A549 (cell line): Measurements from ENCODE around the gene P2RX6. TPM values are rescaled to one million over a fixed set of nuclear protein-coding genes. Genes with fewer than 3 reads are reported as not detected.
"Not testable (repeated sequence)": the region's sequence is repeated elsewhere in the genome, so short reads cannot be mapped to it uniquely, and the experiment has no call there.

Experiments
- ATAC-seq, 2 experiments: fragments of 200-7000 bp in 1 of 2; fragments of >200 bp in 1 of 2; cut with Nextera tagmentation in 1 of 2; cut with Tn5 transposase in 1 of 2; 3 replicates each; pipeline versions ENCODE4 v1.8.0 to v1.9.1; 2018 to 2020; ENCODE audit warnings: mild to moderate bottlenecking in 1 of 2, moderate library complexity in 1 of 2
- CTCF ChIA-PET: fragments of 300-600 bp; sonication (Branson Sonifier 250); formaldehyde crosslinking; extraction: SDS; loops from one replicate; lab custom pipeline; 2021; ENCODE audit warnings: antibody characterized with exemption, inconsistent platforms; lab: Yijun Ruan, JAX
- POLR2A ChIA-PET: fragments of 350-600 bp; formaldehyde crosslinking; extraction: SDS; loops from one replicate; lab custom pipeline; 2021; ENCODE audit warnings: antibody characterized with exemption, inconsistent platforms; lab: Yijun Ruan, JAX
- DNase-seq, 2 experiments: peaks; one replicate each; pipeline versions ENCODE4 v3.0.0 to v3.0.0-alpha.2; 2011 to 2016; ENCODE audit warnings: low read depth in 1 of 2, low spot score in 1 of 2
- FAIRE-seq: peaks from 2 replicates; lab custom pipeline; 2011; peaks lifted over from hg19 to GRCh38; lab: Jason Lieb, UNC
- H3K27ac ChIP-seq, 2 experiments: fragments of >200 bp; sonication (Bioruptor Twin); formaldehyde crosslinking; 3 replicates each; pipeline ENCODE4 v1.5.1; 2016 to 2017
- H3K4me1 ChIP-seq: fragments of >200 bp; sonication (Bioruptor Twin); formaldehyde crosslinking; 3 replicates; pipeline ENCODE4 v1.6.1; 2016
- H3K4me2 ChIP-seq: fragments of >200 bp; sonication (Bioruptor Twin); formaldehyde crosslinking; 3 replicates; pipeline ENCODE4 v1.6.1; 2016
- H3K4me3 ChIP-seq: fragments of >200 bp; sonication (Bioruptor Twin); formaldehyde crosslinking; 3 replicates; pipeline ENCODE4 v1.5.1; 2016
- H3K9me3 ChIP-seq: fragments of >200 bp; sonication (Bioruptor Twin); formaldehyde crosslinking; 3 replicates; pipeline ENCODE4 v1.6.1; 2016
- CBX2 ChIP-seq: fragments of 200-600 bp; sonication (generic); IDR thresholded peaks from 2 replicates; pipeline ENCODE4 v1.6.1; 2016; ENCODE audit warnings: low read depth, mild to moderate bottlenecking, borderline replicate concordance
- CBX8 ChIP-seq: fragments of 200-600 bp; sonication (generic); IDR thresholded peaks from 2 replicates; pipeline ENCODE4 v1.6.1; 2016
- EP300 ChIP-seq, 2 experiments: fragments of >200 bp; sonication (Bioruptor Twin); formaldehyde crosslinking; IDR thresholded peaks; 2 replicates in 1 of 2; 3 replicates in 1 of 2; pipeline ENCODE4 v1.6.1; 2016 to 2017
- HDAC2 ChIP-seq: fragments of 200-600 bp; sonication (generic); IDR thresholded peaks from 2 replicates; pipeline ENCODE4 v1.6.1; 2016
- HOXB13 ChIP-seq: fragments of 250-450 bp; sonication (Bioruptor Pico); IDR thresholded peaks from 2 replicates; pipeline ENCODE4 v1.5.0; 2020; ENCODE audit warnings: low read depth, mild to moderate bottlenecking, moderate library complexity
- HOXB5 ChIP-seq: fragments of 250-450 bp; sonication (Bioruptor Pico); IDR thresholded peaks from 2 replicates; pipeline ENCODE4 v1.5.0; 2020; ENCODE audit warnings: mild to moderate bottlenecking, moderate library complexity
- JUN ChIP-seq, 2 experiments: fragments of >200 bp; sonication (Bioruptor Twin); formaldehyde crosslinking; IDR thresholded peaks; 2 replicates in 1 of 2; 3 replicates in 1 of 2; pipeline ENCODE4 v1.6.1; 2016 to 2017
- KDM1A ChIP-seq: fragments of 200-600 bp; sonication (generic); IDR thresholded peaks from 2 replicates; pipeline ENCODE4 v1.6.1; 2016; ENCODE audit warnings: low read depth, mild to moderate bottlenecking
- NFE2L2 ChIP-seq: fragments of 150-350 bp; conservative IDR thresholded peaks from 2 replicates; pipeline ENCODE4 v1.6.1; 2014; ENCODE audit warnings: low read length
- PHF8 ChIP-seq: fragments of 200-600 bp; sonication (generic); IDR thresholded peaks from 2 replicates; pipeline ENCODE4 v1.6.1; 2016; ENCODE audit warnings: low read depth, mild to moderate bottlenecking, antibody characterized with exemption, moderate library complexity, borderline replicate concordance
- POLR2A ChIP-seq: IDR thresholded peaks from 2 replicates; pipeline ENCODE4 v1.6.1; 2012; ENCODE audit warnings: mild to moderate bottlenecking, low read length
- RCOR1 ChIP-seq: fragments of 150-350 bp; IDR thresholded peaks from 2 replicates; pipeline ENCODE4 v1.6.1; 2014; ENCODE audit warnings: antibody characterized with exemption, low read length, low read depth
- TP53 ChIP-seq: fragments of 250-450 bp; sonication (Bioruptor Pico); IDR thresholded peaks from 2 replicates; pipeline ENCODE4 v1.5.0; 2021; ENCODE audit warnings: mild to moderate bottlenecking, moderate library complexity
- ZC3H11A ChIP-seq: fragments of 450-650 bp; IDR thresholded peaks from 2 replicates; pipeline ENCODE4 v1.6.1; 2014; ENCODE audit warnings: antibody characterized with exemption, mild to moderate bottlenecking
- WGBS: methylation state at CpG from one replicate; pipeline ENCODE4 v1.1.6; 2017; ENCODE audit errors: missing lambda C conversion rate; 5-methylcytosine and 5-hydroxymethylcytosine counted together
- polyA plus RNA-seq, 4 experiments: library from polyadenylated mRNA; depleted of rRNA in 3 of 4; stranded (reverse); fragments of >200 nt; fragmentation: RNase III in 1 of 4; extraction: RNeasy Plus Mini Kit Qiagen cat#74134 plus additional on column Dnase treatment in 1 of 4; gene quantifications; 2 replicates in 3 of 4; 3 replicates in 1 of 4; pipeline ENCODE4 v1.2.3, GENCODE V29; 2011 to 2017
- TF ChIP-seq, protein P1 (sequence below): fragments of 250-450 bp; sonication (Bioruptor Pico); IDR thresholded peaks from 2 replicates; pipeline ENCODE4 v1.5.0; 2020; ENCODE audit warnings: low read depth, mild to moderate bottlenecking, moderate library complexity
- TF ChIP-seq, protein P2 (sequence below): fragments of 200-600 bp; sonication (generic); IDR thresholded peaks from 2 replicates; pipeline ENCODE4 v1.6.1; 2016; ENCODE audit warnings: antibody characterized with exemption, mild to moderate bottlenecking, moderate library complexity
- TF ChIP-seq, protein P3 (sequence below): IDR thresholded peaks from 2 replicates; pipeline ENCODE4 v1.6.1; 2012
- TF ChIP-seq, protein P4 (sequence below): IDR thresholded peaks from 2 replicates; pipeline ENCODE4 v1.6.1; 2012

P2RX6 gene
- polyA plus RNA-seq, 2 of the 4 experiments (the other 2 are of a cell fraction): 0.67 to 0.92 TPM

DNA sequence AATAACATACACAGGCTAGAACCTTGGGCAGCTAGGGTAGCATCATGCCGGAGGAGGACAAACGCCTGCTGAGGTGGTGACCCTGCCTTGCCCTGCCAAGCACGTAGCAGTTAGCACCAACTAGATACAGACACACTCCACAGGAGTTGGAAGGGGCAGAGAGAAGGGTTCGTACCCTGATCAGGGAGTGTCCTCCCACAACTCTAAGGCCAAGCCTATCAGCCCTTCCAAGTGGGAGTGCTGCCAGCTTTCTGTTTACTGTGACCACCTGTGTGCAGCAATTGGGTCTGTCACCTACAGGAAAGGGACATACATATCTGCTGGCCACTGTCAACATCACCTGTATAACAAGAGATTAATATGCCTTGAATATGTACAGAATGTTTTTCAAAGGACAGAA lies 11.2 kb upstream of the P2RX6 start:
- Histone ChIP-seq H3K4me1 (peaks cover 16% of the 10 kb centered on the region; the same call in 2 of the 3 replicates), H3K4me2 (peak overlapping the region; percentile 75), H3K4me3 (no peak overlapping the region), H3K27ac (no peak overlapping the region), H3K9me3 (no peaks in the 10 kb centered on the region)
- WGBS: 83% methylated on average over 4 of the region's 4 CpGs
- POLR2A ChIA-PET: interaction anchor here (1.6 kb wide), 1 partner anchor 98 kb away, joined by 3 read pairs; no protein-coding TSS in a partner anchor
- no peak for ATAC-seq
- no peak for DNase-seq
- TF ChIP-seq HOXB5: no peak
- TF ChIP-seq CBX2: no peak
- TF ChIP-seq, protein P1, sequence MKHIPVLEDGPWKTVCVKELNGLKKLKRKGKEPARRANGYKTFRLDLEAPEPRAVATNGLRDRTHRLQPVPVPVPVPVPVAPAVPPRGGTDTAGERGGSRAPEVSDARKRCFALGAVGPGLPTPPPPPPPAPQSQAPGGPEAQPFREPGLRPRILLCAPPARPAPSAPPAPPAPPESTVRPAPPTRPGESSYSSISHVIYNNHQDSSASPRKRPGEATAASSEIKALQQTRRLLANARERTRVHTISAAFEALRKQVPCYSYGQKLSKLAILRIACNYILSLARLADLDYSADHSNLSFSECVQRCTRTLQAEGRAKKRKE (CRISPR knock-in tag): no peak
- FAIRE-seq: no peak
- CTCF ChIA-PET: interaction anchor here (1.1 to 2.1 kb wide), 3 partner anchors 13 to 118 kb away, joined by 3 to 6 read pairs (median 4); no protein-coding TSS in a partner anchor

DNA sequence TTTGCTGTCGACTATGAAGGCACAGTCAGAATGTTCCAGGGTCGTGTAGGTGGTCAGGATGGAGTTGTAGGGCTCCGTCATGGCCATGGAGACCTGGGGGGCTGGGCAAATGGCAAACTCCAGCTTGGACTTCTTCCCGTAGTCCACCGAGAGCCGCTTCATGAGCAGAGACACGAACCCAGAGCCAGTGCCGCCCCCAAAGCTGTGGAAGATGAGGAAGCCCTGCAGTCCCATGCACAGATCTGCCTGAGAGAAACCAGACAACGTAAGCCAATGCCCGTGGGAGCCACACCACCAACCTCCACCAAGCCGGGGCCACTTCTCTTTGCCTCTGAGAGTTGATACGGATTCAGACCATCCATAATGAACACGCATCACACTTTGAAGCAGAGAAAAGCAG lies 5.8 kb upstream of the P2RX6 start:
- H3K27ac ChIP-seq, ATAC-seq, H3K4me1 ChIP-seq, H3K4me3 ChIP-seq, POLR2A ChIA-PET, DNase-seq, H3K4me2 ChIP-seq, H3K9me3 ChIP-seq, FAIRE-seq: not testable (repeated sequence)
- 70% methylated on average over 13 of the region's 13 CpGs for WGBS
- CTCF ChIA-PET: interaction anchor here (0.6 kb wide), 1 partner anchor 862 kb away, joined by 3 read pairs; no protein-coding TSS in a partner anchor

DNA sequence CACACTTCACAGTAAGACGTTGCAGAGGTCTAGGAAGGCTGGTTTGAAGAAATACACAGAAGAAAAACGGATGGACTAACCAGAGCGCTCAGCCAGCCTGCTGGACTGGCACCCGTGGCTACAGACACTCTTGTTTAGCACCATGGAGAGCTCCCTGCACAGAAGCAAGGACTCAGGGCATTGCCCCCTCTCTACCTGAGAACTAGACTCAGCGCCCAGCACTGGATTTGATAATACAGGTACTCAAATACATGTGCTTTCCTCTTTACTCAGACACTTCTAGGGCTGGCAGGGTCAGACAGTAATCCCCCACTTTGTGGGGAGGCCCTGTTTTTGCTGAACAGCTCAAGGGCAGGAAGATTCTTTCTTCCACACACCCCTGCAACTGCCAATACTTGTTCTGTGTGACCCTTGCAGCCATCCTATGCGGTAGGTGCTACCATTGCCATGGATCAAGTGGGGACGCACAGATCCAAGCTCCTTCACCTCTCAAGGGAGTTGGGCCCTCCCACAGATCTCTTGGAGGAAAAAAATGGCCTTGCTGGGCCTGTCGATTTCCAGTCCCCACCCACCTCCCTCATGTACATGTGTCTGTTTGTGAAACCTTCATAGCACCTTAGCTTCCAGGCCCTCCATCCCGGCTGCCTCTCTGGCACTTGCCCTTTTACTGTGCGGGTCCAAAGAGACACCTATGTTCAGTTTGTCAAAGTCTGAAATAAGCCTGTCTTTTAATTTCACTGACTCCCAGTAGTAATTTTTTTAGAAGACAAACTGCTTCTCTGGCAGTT lies 5.1 kb upstream of the P2RX6 start:
- DNase-seq (peak in 1 of 2 experiments; percentile 22), ATAC-seq (peak in 1 of 2 experiments; percentile 36; a peak in 2 of 6 replicates), FAIRE-seq (no peak)
- WGBS: 64% methylated on average over 10 of the region's 10 CpGs
- POLR2A ChIA-PET: no interaction called here
- no peak overlapping the region for H3K4me3 ChIP-seq
- H3K4me2 ChIP-seq: no peak overlapping the region
- CTCF ChIA-PET: interaction anchor here (0.6 to 1.2 kb wide), 2 partner anchors 124 to 861 kb away, joined by 3 to 4 read pairs; no protein-coding TSS in a partner anchor
- no peak overlapping the region for H3K27ac ChIP-seq
- no peaks in the 10 kb centered on the region for H3K9me3 ChIP-seq
- peaks cover 10% of the 10 kb centered on the region for H3K4me1 ChIP-seq
- TF ChIP-seq, protein P2, sequence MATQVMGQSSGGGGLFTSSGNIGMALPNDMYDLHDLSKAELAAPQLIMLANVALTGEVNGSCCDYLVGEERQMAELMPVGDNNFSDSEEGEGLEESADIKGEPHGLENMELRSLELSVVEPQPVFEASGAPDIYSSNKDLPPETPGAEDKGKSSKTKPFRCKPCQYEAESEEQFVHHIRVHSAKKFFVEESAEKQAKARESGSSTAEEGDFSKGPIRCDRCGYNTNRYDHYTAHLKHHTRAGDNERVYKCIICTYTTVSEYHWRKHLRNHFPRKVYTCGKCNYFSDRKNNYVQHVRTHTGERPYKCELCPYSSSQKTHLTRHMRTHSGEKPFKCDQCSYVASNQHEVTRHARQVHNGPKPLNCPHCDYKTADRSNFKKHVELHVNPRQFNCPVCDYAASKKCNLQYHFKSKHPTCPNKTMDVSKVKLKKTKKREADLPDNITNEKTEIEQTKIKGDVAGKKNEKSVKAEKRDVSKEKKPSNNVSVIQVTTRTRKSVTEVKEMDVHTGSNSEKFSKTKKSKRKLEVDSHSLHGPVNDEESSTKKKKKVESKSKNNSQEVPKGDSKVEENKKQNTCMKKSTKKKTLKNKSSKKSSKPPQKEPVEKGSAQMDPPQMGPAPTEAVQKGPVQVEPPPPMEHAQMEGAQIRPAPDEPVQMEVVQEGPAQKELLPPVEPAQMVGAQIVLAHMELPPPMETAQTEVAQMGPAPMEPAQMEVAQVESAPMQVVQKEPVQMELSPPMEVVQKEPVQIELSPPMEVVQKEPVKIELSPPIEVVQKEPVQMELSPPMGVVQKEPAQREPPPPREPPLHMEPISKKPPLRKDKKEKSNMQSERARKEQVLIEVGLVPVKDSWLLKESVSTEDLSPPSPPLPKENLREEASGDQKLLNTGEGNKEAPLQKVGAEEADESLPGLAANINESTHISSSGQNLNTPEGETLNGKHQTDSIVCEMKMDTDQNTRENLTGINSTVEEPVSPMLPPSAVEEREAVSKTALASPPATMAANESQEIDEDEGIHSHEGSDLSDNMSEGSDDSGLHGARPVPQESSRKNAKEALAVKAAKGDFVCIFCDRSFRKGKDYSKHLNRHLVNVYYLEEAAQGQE: peak; percentile 85
- TF ChIP-seq JUN (IDR thresholded peaks at IDR 0.05): no peak

DNA sequence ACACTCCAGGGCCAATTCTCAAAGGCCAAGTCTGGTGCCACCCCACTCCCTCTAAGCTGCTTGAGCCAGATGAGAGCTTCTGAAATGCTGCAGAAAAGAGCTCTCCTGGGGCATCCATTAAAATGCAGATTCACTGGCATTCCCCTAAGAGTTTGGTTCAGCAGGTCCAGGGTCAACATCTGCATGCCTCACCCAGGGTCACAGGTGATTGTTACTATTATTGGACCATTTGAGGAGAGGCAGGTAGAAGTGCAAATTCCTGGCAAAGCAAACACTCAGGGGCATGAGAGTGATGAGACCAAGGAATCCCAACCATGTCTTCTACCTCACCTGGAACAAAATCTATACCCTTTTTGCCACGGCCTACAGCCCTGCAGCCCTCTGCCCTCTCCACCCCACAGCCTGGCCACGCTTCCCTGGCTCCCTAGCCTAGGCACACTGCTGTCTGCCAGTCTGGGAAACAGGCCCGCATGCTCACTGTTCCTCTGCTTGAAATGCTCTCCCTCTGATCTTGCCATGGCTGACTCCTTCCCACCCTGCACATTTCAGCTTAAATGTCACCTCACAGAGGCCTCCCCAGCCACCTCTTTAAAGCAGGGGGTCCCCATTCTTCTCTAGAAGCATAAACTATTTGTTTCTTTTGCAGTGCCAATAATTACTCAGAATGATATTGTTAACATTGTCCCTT lies 4.4 kb upstream of the P2RX6 start:
- H3K4me2 ChIP-seq: no peak overlapping the region
- no peak for TF ChIP-seq POLR2A
- TF ChIP-seq, protein P3, sequence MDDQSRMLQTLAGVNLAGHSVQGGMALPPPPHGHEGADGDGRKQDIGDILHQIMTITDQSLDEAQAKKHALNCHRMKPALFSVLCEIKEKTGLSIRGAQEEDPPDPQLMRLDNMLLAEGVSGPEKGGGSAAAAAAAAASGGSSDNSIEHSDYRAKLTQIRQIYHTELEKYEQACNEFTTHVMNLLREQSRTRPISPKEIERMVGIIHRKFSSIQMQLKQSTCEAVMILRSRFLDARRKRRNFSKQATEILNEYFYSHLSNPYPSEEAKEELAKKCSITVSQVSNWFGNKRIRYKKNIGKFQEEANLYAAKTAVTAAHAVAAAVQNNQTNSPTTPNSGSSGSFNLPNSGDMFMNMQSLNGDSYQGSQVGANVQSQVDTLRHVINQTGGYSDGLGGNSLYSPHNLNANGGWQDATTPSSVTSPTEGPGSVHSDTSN: no peak
- TF ChIP-seq KDM1A: no peak
- no peak for TF ChIP-seq TP53
- TF ChIP-seq EP300 (IDR thresholded peaks at IDR 0.05): no peak
- no peak for TF ChIP-seq ZC3H11A
- TF ChIP-seq PHF8: no peak
- TF ChIP-seq NFE2L2: no peak
- TF ChIP-seq, protein P4, sequence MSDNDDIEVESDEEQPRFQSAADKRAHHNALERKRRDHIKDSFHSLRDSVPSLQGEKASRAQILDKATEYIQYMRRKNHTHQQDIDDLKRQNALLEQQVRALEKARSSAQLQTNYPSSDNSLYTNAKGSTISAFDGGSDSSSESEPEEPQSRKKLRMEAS: no peak
- no peak for TF ChIP-seq JUN (IDR thresholded peaks at IDR 0.05)
- no peak for TF ChIP-seq RCOR1
- no peak for TF ChIP-seq HOXB13
- no peak for TF ChIP-seq CBX2
- no peak for TF ChIP-seq CBX8
- TF ChIP-seq HDAC2: no peak
- TF ChIP-seq, all 56 proteins: peak for 0
- DNase-seq (no peak), ATAC-seq (no peak), FAIRE-seq (no peak)
- Histone ChIP-seq H3K4me1 (peaks cover 17% of the 10 kb centered on the region), H3K9me3 (no peaks in the 10 kb centered on the region), H3K4me3 (no peak overlapping the region), H3K27ac (no peak overlapping the region)
- 68% methylated on average over 3 of the region's 3 CpGs for WGBS
- POLR2A ChIA-PET: no interaction called here
- CTCF ChIA-PET: interaction anchor here (1.2 kb wide), 1 partner anchor 125 kb away, joined by 4 read pairs; no protein-coding TSS in a partner anchor
